A673 (cell line): ENCODE results near the gene ZFYVE21. TPM values are rescaled to one million over a fixed set of nuclear protein-coding genes. Genes with fewer than 3 reads are reported as not detected.

ENCODE experiments used
- BruUV-seq: library from RNA; stranded (reverse); fragments of 400-500 nt; replicated peaks from 2 replicates; lab custom pipeline; 2021; lab: Mats Ljungman, UMichigan
- CTCF ChIA-PET: fragments of 300-600 bp; sonication (Branson Sonifier 250); formaldehyde crosslinking; loops from one replicate; lab custom pipeline; 2022; ENCODE audit warnings: antibody characterized with exemption; lab: Charles Lee
- POLR2A ChIA-PET: fragments of 300-600 bp; sonication (Branson Sonifier 250); formaldehyde crosslinking; loops from one replicate; lab custom pipeline; 2022; ENCODE audit warnings: antibody characterized with exemption; ENCODE audit not compliant: low non-redundant PET; lab: Charles Lee
- DNase-seq: peaks from one replicate; pipeline ENCODE4 v3.0.0-alpha.2; 2015; ENCODE audit warnings: low spot score
- H3K27ac ChIP-seq: fragments of 200-600 bp; sonication (generic); 2 replicates; pipeline ENCODE4 v1.5.1; 2016; ENCODE audit warnings: mixed run types, low read depth, mild to moderate bottlenecking, mixed read lengths, antibody characterized with exemption, low read length; ENCODE audit not compliant: poor library complexity, severe bottlenecking
- H3K27me3 ChIP-seq: fragments of 200-600 bp; sonication (generic); replicated peaks from 2 replicates; pipeline ENCODE4 v1.6.1; 2017; ENCODE audit warnings: mixed run types, low read depth, mild to moderate bottlenecking, mixed read lengths, antibody characterized with exemption, low read length; ENCODE audit not compliant: insufficient read depth, poor library complexity
- H3K36me3 ChIP-seq: fragments of 200-600 bp; sonication (generic); 2 replicates; pipeline ENCODE4 v1.6.1; 2016; ENCODE audit warnings: mixed run types, mild to moderate bottlenecking, mixed read lengths, antibody characterized with exemption, low read length; ENCODE audit not compliant: insufficient read depth, poor library complexity, severe bottlenecking
- H3K4me1 ChIP-seq: fragments of 200-600 bp; sonication (generic); 2 replicates; pipeline ENCODE4 v1.6.1; 2017; ENCODE audit warnings: mixed run types, mild to moderate bottlenecking, mixed read lengths, antibody characterized with exemption, low read length; ENCODE audit not compliant: insufficient read depth, poor library complexity, severe bottlenecking
- H3K4me3 ChIP-seq: fragments of 200-600 bp; sonication (generic); 2 replicates; pipeline ENCODE4 v1.5.1; 2016; ENCODE audit warnings: low read depth, mixed run types, mild to moderate bottlenecking, mixed read lengths, low read length; ENCODE audit not compliant: poor library complexity, severe bottlenecking
- H3K9me3 ChIP-seq: fragments of 200-600 bp; sonication (generic); 2 replicates; pipeline ENCODE4 v1.6.1; 2016; ENCODE audit warnings: mixed run types, low read depth, mild to moderate bottlenecking, mixed read lengths, antibody characterized with exemption, low read length; ENCODE audit not compliant: poor library complexity, severe bottlenecking
- CTCF ChIP-seq: fragments of 300-800, 200-600 bp; sonication (generic); conservative IDR thresholded peaks from 2 replicates; pipeline ENCODE4 v1.5.1; 2017; ENCODE audit warnings: low read depth, mild to moderate bottlenecking, antibody characterized with exemption, low read length, moderate library complexity, mixed read lengths
- EZH2 ChIP-seq: fragments of 200-600 bp; sonication (generic); IDR thresholded peaks from 2 replicates; pipeline ENCODE4 v1.6.1; 2017; ENCODE audit warnings: borderline replicate concordance, low read depth, mild to moderate bottlenecking, mixed read lengths, antibody characterized with exemption, low read length; ENCODE audit not compliant: poor library complexity, severe bottlenecking
- intact Hi-C: fragments of 100-400 bp; cut with micrococcal nuclease; formaldehyde crosslinking; loops from one replicate; pipeline ENCODE4 v1.10.0; 2022; ENCODE audit not compliant: unreplicated experiment
- total RNA-seq: library from RNA; stranded (reverse); gene quantifications from 2 replicates; pipeline ENCODE4 v1.2.3, GENCODE V29; 2021

The ZFYVE21 gene
- total RNA-seq, 1 experiment from 2014 or later: 35.7 TPM

DNA sequence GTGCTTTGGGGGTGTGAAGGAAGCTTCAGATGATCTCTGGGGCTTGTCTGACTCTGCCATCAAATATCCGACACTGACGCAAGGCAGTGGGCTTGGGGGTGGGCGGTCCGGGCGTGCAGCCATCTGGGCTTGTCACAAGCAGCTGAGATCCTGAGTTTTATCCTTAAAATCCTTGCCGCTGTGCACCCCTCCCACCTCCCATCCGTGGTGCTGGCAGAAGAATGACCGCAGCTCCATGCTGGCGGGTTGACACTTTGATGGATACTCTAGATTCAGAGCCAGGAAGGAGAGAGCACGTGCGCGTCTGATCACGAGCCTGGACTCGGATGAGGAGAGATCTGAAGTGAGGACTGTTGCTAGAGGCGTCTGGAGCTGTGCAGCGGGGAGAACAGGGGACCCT is 3.0 kb downstream of the ZFYVE21 start:
- DNase-seq: no peak
- peaks cover 9% of the 10 kb centered on the region for H3K4me1 ChIP-seq
- CTCF ChIA-PET: no interaction called here
- no TSS peak for BruUV-seq
- H3K9me3 ChIP-seq: no peaks in the 10 kb centered on the region
- no peaks in the 10 kb centered on the region for H3K36me3 ChIP-seq
- H3K27me3 ChIP-seq: no peaks in the 10 kb centered on the region
- POLR2A ChIA-PET: no interaction called here
- intact Hi-C loops: no loop called here
- no peak overlapping the region for H3K27ac ChIP-seq
- H3K4me3 ChIP-seq: no peak overlapping the region
- no peak for TF ChIP-seq CTCF
- no peak for TF ChIP-seq EZH2

DNA sequence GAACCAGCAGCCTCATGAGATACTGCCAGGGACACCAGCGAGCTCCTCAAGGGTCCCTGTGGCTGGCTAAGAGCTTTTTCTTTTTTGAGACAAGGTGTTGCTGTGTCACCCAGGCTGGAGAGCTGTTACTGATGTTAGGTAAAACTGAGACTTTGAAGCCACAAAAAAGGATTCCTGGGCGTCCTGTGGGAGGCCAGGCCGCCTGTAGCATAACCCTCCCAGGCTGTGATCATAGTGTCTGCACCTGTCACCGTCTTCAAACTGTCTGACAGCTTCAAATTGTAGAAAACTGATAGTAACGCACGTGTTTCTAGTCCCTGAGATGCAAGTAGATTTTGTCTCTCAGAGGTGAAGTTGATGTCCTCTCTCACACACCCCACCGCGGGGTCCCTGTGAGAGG is 4.1 kb downstream of the ZFYVE21 start:
- intact Hi-C loops: no loop called here
- TF ChIP-seq EZH2 (no peak), CTCF (no peak)
- H3K4me3 ChIP-seq: no peak overlapping the region
- ChIA-PET POLR2A (no interaction called here), CTCF (no interaction called here)
- no peaks in the 10 kb centered on the region for H3K27me3 ChIP-seq
- H3K9me3 ChIP-seq: no peaks in the 10 kb centered on the region
- no TSS peak for BruUV-seq
- peaks cover 6% of the 10 kb centered on the region for H3K4me1 ChIP-seq
- DNase-seq: no peak
- H3K36me3 ChIP-seq: no peaks in the 10 kb centered on the region
- H3K27ac ChIP-seq: no peak overlapping the region

DNA sequence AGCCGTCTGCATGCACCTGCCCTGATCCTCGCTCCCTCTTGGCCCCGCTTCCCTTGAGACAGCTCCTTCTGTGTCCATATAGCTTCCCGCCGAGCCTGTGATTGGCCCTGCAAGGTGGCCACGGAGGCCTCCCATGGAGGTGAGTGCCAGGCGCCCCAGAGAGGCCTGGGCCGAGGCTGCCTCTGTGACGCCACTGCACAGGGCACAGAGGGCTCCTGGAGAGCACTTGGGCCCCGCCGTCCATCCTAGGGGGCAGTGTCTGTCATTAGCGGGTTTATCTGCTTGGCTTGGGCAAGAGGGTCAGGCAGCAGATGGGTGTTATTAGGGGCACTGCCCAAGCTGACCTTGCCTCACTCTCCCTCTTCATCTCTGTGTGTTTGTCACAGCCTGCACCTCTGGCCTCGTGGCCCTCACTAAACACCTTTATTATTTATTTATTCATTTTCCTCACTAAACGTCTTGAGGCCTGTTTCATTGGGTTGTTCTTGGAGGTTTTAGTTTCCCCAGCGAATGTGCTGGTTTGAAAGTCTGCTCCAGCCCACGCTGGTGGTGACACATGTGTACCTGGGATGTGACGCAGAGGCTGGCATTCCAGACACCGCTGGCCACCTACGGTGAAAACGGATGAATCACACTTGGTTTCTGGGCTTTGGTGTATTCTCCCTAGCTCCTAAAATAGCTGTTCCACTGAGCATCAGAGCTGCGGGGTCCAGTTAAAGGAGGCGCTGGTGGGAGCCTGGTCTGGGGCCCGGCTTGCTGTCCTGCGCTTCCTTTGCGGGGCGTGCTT is 5.9 kb downstream of the ZFYVE21 start:
- BruUV-seq: no TSS peak
- POLR2A ChIA-PET: no interaction called here
- DNase-seq: no peak

More for the DNA sequence above, 5.9 kb downstream of the ZFYVE21 start:
- Histone ChIP-seq H3K27ac (no peak overlapping the region), H3K4me3 (no peak overlapping the region), H3K36me3 (no peaks in the 10 kb centered on the region), H3K9me3 (no peaks in the 10 kb centered on the region), H3K4me1 (peaks cover 5% of the 10 kb centered on the region), H3K27me3 (no peaks in the 10 kb centered on the region)
- intact Hi-C loops: no loop called here
- CTCF ChIA-PET: no interaction called here
- TF ChIP-seq EZH2: no peak
- TF ChIP-seq CTCF: no peak
